HG03439 (cell line): ENCODE data around the gene MREG.
"Not testable (repeated sequence)": the region's sequence is repeated elsewhere in the genome, so short reads cannot be mapped to it uniquely, and the experiment has no call there.

Experiments used
- ATAC-seq: cut with Tn5 transposase; IDR thresholded peaks from one replicate; pipeline ENCODE4 v1.9.1; 2021; ENCODE audit warnings: mild to moderate bottlenecking, moderate library complexity; ENCODE audit not compliant: unreplicated experiment

The MREG gene

DNA sequence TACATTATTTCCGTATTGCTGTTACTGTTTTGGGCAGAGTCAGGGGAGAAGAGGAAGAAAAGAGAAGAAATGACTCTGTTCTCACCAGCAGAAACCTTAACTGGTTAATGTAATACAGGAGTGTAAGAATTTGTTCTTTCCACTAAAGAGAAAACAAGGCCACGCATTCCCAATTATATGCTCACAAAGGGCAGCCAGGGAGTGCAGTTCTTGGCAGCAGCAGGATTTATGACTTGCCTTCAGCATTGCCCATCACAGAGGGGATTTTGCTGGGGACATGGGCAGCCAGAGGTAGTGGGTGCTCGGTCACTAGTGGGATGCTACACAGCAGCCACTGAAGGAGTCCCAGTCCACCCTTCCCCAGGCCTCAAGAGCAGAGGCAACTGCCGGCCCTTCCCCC lies 18.4 kb downstream of the MREG start:
- ATAC-seq: no peak

DNA sequence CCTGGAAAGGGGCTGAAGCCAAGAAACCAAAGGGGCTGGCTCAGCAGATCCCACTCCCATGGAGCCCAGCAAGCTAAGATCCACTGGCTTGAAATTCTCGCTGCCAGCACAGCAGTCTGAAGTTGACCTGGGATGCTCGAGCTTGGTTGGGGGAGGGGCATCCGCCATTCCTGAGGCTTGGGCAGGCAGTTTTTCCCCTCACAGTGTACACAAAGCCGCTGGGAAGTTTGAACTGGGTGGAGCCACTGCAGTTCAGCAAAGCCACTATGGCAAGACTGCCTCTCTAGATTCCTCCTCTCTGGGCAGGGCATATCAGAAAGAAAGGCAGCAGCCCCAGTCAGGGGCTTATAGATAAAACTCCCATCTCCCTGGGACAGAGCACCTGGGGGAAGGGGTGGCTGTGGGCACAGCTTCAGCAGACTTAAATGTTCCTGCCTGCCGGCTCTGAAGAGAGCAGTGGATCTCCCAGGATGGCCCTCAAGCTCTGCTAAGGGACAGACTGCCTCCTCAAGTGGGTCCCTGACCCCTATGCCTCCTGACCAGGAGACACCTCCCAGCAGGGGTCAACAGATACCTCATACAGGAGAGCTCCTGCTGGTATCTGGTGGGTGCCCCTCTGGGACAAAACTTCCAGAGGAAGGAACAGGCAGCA lies 24.7 kb downstream of the MREG start:
- not testable (repeated sequence) for ATAC-seq

DNA sequence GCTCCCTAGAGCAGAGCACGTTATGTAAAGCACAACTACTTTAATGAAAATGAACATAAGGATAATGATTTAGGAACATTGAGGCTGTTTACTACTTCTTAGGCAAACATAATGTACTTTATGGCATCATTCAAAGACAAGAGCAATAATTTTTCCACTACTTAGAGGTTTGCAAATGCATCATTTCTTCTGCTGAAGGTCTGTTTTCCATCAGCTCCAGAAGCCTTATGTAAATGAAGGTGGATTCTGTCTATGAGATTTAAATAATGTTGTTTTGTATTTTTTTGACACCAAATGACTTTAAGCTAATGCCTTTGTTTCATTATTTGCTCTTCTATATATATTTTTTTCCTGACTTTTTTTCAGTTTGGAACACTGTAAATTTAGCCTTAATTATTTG lies 28.1 kb downstream of the MREG start:
- no peak for ATAC-seq

DNA sequence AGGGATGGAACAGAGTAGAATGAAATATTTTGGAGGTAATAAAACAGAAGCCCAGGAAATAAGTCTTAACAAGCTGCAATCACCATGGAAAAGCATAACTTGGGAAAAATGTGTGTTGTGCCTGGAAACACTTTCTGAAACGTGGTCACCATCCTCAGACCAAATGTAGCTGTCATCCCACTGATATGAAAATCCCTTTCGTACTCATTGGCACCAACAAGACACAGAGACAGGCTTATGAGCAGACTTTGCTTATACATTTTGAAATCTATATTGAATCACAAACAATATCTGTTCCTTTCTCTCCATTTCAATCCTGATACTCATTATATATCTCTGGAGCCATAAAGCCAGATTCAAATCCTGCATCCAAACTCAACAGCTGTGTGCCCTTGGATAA lies 28.7 kb downstream of the MREG start:
- ATAC-seq: no peak

DNA sequence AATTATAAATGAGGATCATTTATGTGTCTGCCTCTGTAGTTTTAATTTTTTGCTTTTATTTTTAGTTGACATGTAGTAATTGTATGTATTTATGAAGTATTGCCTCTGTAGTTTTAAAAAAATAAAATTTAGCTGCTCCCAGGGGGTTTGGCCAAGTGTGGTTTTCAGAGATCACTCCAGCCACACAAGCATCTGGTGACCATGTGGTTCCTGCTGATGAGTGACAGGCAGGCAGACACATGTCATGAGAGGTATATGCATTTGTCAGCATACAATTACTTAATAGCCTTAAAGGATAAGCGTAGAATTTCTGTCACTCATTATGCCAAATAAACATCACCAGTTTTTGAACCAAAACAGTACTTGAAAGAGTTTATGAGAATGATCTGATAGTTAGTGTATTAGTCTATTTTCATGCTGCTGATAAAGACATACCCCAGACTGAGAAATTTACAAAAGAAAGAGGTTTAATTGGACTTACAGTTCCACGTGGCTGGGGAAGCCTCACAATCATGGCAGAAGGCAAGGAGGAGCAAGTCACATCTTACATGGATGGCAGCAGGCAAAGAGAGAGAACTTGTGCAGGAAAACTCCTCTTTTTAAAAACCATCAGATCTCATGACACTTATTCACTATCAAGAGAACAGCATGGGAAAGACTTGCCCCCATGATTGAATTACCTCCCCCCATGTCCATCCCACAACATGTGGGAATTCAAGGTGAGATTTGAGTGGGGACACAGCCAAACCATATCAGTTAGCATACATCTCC lies 29.6 kb downstream of the MREG start:
- no peak for ATAC-seq

DNA sequence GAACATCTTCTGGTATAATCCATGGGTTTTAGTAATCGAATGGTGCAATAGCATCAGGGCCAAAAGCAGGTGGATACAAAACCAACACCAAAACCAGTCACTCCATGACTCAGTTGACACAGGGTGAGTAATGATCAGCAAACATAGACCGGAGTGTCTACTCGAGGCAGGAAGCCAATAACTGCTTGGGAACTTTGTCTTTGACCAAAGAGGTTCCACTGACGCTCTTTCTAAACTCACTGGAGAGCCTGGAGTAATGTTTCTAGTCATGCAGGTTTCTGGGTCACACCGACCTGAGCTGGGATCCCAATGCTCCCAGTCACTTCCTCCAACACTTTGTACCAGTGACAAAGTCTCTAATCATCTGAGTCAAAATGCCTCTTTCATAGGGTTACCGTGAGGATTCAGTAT lies 30.9 kb downstream of the MREG start:
- peak; percentile 53 for ATAC-seq

DNA sequence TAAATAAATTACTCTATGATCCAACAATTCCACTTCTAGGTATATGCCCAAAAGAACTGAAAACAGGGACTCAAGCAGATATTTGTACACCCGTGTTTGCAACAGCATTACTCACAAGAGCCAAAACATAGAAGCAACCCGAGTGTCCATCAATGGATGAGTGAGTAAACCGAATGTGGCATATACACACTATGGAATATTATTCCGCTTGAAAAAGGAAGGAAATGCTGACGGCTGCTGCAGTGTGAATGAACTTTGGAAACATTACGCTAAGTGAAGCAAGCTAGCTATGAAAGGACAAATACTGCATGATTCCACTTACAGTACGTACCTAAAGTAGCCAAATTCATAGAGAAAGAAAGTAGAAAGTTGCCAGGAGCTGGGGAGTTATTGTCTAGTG lies 32.2 kb downstream of the MREG start:
- ATAC-seq: no peak

DNA sequence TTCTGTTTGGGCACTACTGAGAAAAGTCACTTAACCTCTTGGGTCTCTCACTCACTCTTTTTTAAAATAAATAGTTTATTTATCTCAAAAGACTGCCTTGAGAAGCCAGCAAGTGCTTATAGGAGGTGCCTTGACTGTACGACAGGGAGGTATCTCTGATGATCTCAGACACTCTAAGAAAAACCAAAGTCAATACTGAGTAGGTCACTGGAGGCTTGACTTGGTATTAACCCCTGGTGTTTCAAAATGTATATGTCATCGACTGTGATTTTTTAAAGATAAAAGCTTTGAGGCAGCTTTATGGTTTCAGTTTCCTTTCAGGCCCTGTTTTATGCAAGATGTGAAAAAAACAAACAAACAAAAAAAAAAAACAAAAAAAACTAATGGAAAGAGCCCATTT lies 33.7 kb downstream of the MREG start:
- ATAC-seq: peak; percentile 58

DNA sequence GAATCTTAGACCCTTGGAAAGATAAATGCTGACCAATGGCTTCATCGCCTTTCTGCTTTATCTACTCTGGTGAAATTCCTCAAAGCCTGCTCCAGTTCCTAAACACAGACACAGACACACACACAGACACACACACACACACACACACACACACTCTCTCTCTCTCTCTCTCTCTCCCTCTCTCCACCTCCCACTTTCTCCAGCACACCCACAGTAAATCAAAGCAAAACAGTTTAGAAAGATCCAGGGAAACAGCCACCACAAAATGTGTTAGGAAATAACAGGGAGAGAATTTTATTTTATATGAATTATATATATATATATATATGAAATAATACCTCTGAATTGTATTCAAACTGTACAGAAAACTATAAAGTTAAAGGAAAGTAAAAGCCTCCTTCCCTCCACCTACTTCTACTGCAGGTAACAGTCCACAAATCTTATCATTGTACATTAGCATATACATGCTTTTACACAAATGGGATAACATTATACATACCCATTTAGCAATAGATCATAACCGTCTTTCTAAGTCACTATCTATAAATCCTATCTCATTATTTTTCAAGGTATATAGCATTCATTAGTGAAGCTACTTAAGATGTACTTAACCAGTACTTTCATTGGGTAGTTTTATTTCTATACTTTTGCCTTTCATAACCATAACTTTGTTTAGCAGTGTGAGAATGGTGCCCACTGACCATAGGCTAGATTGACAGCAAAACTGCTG lies 38.5 kb downstream of the MREG start:
- ATAC-seq: no peak

DNA sequence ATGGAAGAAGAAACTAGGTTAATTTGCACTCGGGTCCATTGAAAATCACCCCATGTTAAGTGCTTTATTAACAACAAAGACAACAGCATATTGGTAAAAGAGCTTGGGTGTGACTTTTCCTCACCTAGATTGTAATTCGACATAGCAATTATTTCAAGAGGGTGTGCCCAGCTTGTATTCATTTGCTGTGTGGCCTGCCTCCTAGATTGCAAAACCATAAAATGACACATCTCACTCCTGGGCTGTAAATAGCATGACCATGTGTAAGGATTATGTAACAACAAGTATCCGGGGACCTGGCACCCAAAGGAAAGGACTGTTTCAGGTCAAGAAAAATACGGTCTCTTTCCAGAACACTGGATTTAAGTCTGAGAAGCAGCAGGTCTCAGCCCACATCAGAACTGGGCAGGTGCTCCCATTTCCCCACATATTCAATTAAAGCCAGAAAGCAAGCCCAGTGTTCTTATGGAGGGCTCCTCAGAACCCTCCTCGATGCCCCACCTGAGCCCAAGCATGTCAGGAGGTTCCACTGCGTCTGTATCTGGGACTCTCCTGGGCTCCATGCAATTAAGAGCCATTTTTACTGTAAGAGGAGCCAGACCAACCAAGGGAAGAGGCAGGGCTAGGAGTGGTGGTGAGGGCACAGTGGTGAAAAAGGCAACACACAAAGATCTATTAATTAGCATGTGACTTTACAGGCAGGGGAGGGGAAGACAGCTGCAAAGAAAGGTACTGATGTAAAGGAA lies 39.2 kb downstream of the MREG start:
- ATAC-seq: no peak

DNA sequence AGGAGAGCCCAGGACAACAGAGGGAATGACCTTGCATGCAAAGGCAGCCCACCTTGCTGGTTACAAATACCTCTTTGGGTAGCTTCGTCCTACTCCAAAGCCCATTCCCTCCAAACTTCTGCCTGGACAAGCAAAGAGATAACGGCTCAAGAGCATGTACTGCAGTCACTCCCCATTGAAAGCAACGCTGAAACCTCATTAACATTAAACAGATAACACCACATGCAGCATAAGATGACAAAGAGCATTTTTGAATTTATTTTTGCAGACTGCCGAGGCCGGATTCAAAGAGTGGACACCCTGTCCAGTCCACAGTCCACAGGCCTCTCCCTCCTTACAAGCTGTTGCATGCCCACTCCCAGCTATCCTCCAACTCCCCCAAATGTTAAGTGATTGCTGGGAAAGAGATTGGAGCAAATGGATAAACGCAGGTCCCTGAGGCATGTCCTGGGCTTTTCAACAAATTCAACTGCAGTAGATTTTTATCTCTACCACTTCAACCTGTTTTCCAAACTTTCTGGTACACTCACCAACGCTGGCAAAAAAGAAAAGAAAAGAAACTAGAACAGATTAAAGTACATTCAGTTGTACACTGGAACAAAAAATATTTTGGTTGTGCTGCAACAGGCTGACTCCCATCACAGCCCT lies 40.1 kb downstream of the MREG start:
- no peak for ATAC-seq

DNA sequence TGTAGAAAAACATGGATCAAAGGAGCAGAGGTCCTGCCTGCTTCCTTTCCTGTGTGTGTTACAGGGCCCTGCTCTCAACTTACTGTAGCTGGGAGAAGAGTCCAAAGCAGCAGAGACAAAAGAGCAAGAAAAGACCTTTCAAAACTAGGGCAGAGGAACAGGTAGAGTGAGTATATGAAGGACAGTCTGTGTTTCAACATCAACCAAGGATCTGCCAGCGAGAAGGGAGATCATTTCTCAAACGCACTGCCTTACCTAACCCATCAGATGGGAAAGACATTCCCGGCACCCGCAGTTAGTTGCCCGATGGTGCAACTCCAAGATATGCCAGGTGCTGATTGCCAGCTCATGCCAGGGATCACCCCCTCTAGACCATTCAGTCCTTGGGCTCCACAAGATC lies 41.7 kb downstream of the MREG start:
- ATAC-seq: no peak

DNA sequence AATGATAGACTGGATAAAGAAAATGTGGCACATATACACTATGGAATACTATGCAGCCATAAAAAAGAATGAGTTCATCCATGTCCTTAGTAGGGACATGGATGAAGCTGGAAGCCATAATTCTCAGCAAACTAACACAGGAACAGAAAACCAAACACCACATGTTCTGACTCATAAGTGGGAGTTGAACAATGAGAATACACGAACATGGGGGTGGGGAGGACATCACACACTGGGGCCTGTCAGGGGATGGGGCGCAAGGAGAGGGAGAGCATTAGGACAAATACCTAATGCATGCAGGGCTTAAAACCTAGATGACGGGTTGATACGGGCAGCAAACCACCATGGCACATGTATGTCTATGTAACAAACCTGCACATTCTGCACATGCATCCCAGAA lies 42.5 kb downstream of the MREG start:
- ATAC-seq: not testable (repeated sequence)

DNA sequence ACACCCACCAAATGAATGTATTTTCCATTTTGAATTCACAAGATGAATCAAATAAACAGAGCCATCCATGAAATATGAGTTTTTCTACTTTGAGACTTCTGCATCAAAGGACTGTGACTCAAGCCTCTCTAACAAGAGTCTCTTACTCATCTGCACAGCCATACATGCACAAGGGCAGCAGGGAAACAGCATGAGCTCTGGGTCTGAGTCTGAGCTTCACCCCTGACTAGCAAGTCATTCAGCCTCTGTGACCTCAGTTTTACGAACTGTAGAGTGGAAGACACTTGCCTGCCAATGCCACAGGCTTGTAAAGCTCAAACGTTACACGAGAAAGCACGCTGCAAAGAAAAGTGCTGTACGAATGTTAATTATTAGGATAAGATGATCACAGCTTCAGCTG lies 42.9 kb downstream of the MREG start:
- no peak for ATAC-seq

DNA sequence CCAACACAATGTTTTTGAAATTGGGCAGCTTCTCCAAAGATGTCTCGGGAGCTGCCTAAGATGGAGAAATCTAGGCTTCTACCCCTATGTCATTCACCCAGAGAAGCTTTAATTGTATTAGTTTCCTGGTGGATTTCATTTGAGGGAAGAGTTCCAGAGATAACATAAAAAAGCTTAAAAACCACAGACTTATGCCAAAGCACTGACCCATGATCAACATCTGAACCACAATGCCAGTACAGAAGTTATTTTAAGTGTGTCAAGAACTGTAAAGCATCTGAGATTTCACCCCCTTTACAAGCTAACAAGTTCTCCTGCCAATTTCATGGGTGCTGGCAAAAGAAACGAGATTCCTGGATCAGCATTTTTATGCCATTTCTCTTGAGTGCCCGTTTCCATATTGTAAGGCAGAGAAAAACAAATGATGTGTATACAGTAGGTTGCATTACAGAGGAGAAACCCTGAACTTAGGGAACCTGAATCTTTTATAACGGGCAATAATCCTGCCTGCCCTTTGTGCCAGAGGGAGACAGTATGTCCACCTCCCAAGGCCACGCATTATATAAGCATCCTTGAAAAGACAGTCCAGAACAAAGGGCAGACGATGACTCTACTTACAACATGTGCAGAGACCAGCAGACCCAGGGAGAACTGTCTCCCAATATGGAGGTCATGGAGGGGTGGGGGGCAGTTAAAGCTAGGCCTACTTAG lies 44.1 kb downstream of the MREG start:
- ATAC-seq: no peak

DNA sequence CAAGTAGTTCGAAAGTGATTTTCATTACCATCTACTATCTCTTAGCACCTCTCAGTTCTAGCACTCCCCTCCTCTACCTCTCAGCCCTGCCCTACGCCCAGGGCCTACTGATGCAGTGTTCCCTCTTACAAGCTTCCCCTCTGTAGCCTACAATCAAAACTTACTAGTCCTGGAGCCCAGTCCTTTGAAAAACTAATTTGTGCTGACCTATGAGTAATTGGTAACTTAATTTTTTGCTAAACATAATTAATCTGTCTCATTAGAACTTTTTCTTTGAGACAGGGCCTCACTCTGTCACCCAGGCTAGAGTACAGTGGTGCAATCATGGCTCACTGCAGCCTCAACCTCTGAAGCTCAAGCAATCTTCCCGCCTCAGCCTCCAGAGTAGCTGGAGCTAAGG lies 44.9 kb downstream of the MREG start:
- ATAC-seq: no peak

DNA sequence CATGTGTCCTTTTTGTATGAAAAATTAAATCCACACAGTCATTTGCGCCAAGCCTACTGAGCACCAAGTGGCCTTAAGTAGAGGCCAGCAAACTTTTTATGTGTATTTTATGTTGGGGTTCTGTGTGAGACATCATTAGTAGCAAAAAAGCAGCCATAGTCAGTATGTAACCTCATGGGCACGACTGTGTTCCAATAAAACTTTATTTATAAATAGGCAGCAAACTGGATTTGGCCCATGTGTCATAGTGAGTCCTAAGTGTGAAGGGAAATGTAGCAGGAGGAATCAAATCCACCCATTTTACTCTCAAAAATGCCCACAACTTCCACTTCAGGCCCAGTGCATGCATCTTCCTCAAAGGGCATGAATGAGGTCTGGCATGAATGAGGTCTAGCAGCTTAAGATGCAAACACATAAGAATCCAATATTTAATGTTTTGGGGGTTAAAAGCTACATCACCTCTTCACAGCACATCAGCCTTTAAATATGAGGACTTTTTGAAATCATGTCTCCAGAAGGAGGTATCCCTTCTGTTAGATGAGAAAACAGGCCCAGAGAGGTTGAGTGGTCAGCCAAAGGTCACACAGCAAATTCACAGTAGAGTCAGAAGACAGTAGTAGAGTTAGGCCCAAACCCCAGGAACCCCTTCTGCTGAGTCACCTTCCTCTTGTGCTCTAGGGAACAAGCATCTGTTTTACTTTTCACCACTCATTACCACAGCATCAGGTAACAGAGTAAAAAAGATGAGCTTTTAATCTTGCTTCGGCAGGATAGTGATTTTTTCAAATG lies 45.6 kb downstream of the MREG start:
- ATAC-seq: no peak

DNA sequence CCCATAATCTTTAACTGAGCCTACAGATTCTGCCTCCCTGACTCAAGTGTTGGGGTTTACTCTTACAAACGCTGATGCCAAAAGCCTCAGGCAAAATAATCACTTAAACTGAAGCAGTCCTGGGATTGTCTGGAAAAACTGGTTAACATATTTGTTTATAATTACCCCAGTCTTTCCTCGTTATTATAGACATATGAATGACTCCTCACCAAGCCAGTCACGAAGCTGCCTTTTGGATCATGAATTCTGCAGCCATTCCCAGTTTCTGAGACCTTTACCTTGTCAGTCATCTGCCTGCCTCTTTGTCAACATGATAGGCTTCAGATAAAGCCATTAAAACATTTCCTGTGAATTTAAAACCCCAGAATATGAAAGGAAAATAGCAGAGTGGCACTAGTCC lies 46.4 kb downstream of the MREG start:
- no peak for ATAC-seq

DNA sequence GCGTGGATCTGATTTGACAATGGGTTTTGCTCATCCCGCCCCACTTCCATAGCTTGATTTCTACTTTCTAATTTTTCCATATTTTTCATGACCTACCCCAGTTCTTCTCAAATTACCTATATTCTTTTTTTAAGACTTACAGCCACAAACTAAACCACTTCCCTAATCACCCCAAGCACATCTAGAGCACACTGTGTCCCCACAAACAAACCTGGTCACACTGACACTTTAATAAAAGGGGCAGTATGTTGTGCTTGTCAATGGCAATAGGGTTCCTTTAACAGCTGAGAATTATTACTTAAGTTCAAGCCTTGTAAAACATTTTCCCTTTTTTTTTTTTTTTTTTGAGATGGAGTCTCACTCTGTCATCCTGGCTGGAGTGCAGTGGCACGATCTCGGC lies 47.1 kb downstream of the MREG start:
- ATAC-seq: no peak
